K562 (cell line): ENCODE results near the gene TBC1D9. TPM values are rescaled to one million over a fixed set of nuclear protein-coding genes. Genes with fewer than 3 reads are reported as not detected.

Experiments
- ATAC-seq: fragments of 200-7000 bp; cut with Tn5 transposase; 3 replicates; pipeline ENCODE4 v1.9.1; 2020; ENCODE audit warnings: moderate library complexity
- BruUV-seq: library from RNA; stranded (reverse); fragments of 400-500 nt; replicated peaks from 2 replicates; lab custom pipeline; 2021; lab: Mats Ljungman, UMichigan
- CTCF ChIA-PET: fragments of 300-600 bp; formaldehyde crosslinking; extraction: SDS; loops from one replicate; lab custom pipeline; 2021; ENCODE audit warnings: low intra/inter-chr PET ratio; lab: Yijun Ruan, JAX
- POLR2A ChIA-PET: fragments of 300-600, 350-650 bp; sonication (Branson Sonifier 250); formaldehyde crosslinking; extraction: SDS; loops from one replicate; lab custom pipeline; 2021; ENCODE audit warnings: antibody characterized with exemption, inconsistent platforms; lab: Yijun Ruan, JAX
- DNase-seq, 4 experiments: peaks; one replicate each; pipeline versions ENCODE4 v3.0.0 to v3.0.0-alpha.2; 2011 to 2018; ENCODE audit warnings: low spot score in 3 of 4, mixed read lengths in 3 of 4; ENCODE audit errors: extremely low read depth in 1 of 4
- FAIRE-seq: peaks from 2 replicates; lab custom pipeline; 2011; peaks lifted over from hg19 to GRCh38; lab: Jason Lieb, UNC
- H2AFZ ChIP-seq: 2 replicates; pipeline ENCODE4 v1.6.0; 2011; ENCODE audit warnings: low read depth, low read length, control low read depth, inconsistent platforms
- H3K27ac ChIP-seq: fragments of 200-600 bp; 3 replicates; pipeline ENCODE4 v1.8.0; 2011; ENCODE audit warnings: low read depth, mild to moderate bottlenecking, control low read depth, inconsistent platforms, low read length, moderate library complexity, mixed read lengths; ENCODE audit errors: extremely low read depth
- H3K27me3 ChIP-seq, 2 experiments: fragments of 300-600 bp in 1 of 2; 2 replicates in 1 of 2; 3 replicates in 1 of 2; pipeline versions ENCODE4 v1.6.0 to v1.8.0; 2011; ENCODE audit warnings: inconsistent platforms in 2 of 2, low read length in 2 of 2, mild to moderate bottlenecking in 1 of 2, mixed read lengths in 1 of 2, moderate library complexity in 1 of 2; ENCODE audit not compliant: control insufficient read depth in 2 of 2, insufficient read depth in 2 of 2
- H3K36me3 ChIP-seq: fragments of 300-600 bp; 3 replicates; pipeline ENCODE4 v1.8.0; 2011; ENCODE audit warnings: mild to moderate bottlenecking, low read length, inconsistent platforms; ENCODE audit not compliant: control insufficient read depth, insufficient read depth
- H3K4me1 ChIP-seq, 2 experiments: fragments of 200-600 bp in 1 of 2; replicated peaks in 1 of 2; 2 replicates in 1 of 2; 3 replicates in 1 of 2; pipeline versions ENCODE4 v1.5.1 to v1.8.0; 2011; ENCODE audit warnings: inconsistent platforms in 2 of 2, low read length in 2 of 2, mild to moderate bottlenecking in 1 of 2, mixed read lengths in 1 of 2, moderate library complexity in 1 of 2; ENCODE audit not compliant: control insufficient read depth in 2 of 2, insufficient read depth in 2 of 2
- H3K4me2 ChIP-seq: 2 replicates; pipeline ENCODE4 v1.6.1; 2011; ENCODE audit warnings: low read length, control low read depth, inconsistent platforms, mixed read lengths; ENCODE audit not compliant: insufficient read depth
- H3K4me3 ChIP-seq: fragments of 200-600 bp; sonication (generic), shearing (Covaris generic); 2 replicates; pipeline ENCODE4 v1.5.1; 2016; ENCODE audit warnings: control low read depth, inconsistent platforms
- H3K79me2 ChIP-seq: fragments of 200-600 bp; 3 replicates; pipeline ENCODE4 v1.8.0; 2011; ENCODE audit warnings: low read length, inconsistent platforms; ENCODE audit not compliant: control insufficient read depth, insufficient read depth
- H3K9ac ChIP-seq, 2 experiments: 2 replicates each; pipeline versions ENCODE4 v1.6.0 to v1.6.1; 2011; ENCODE audit warnings: low read depth in 2 of 2, low read length in 2 of 2, control low read depth in 1 of 2, inconsistent platforms in 1 of 2, mild to moderate bottlenecking in 1 of 2, mixed read lengths in 1 of 2; ENCODE audit not compliant: insufficient read depth in 1 of 2
- H3K9me1 ChIP-seq: one replicate; pipeline ENCODE4 v1.6.0; 2011; ENCODE audit warnings: inconsistent platforms, mild to moderate bottlenecking, low read length, moderate library complexity; ENCODE audit not compliant: control insufficient read depth, insufficient read depth
- H3K9me3 ChIP-seq: replicated peaks from 2 replicates; pipeline ENCODE4 v1.5.1; 2011; ENCODE audit warnings: low read depth, low read length, inconsistent platforms; ENCODE audit not compliant: control insufficient read depth, insufficient read depth
- H4K20me1 ChIP-seq: replicated peaks from 2 replicates; pipeline ENCODE4 v1.6.1; 2011; ENCODE audit warnings: low read length, inconsistent platforms, mixed read lengths; ENCODE audit not compliant: control insufficient read depth, insufficient read depth
- CAMTA2 ChIP-seq: fragments of 250-450 bp; sonication (Bioruptor Pico); conservative IDR thresholded peaks from 2 replicates; pipeline ENCODE4 v1.5.1; 2022
- CHCHD3 ChIP-seq: fragments of 250-450 bp; sonication (Bioruptor Pico); IDR thresholded peaks from 2 replicates; pipeline ENCODE4 v2.1.2; 2022; ENCODE audit warnings: mild to moderate bottlenecking
- MTF1 ChIP-seq: fragments of 250-450 bp; sonication (Bioruptor Pico); IDR thresholded peaks from 2 replicates; pipeline ENCODE4 v1.9.0; 2021; ENCODE audit warnings: moderate library complexity, mild to moderate bottlenecking, inconsistent platforms, borderline replicate concordance
- POLR3G ChIP-seq: IDR thresholded peaks from 2 replicates; pipeline ENCODE4 v1.6.1; 2011; ENCODE audit not compliant: insufficient read length, insufficient replicate concordance; ENCODE audit errors: extremely low read depth
- RFX5 ChIP-seq: IDR thresholded peaks from 2 replicates; pipeline ENCODE4 v1.6.1; 2011; ENCODE audit warnings: low read depth, mild to moderate bottlenecking, improper control_type of control experiment, low read length
- SMARCA5 ChIP-seq: fragments of 450-650 bp; IDR thresholded peaks from 2 replicates; pipeline ENCODE4 v1.6.1; 2016
- TAF9B ChIP-seq: fragments of 450-650 bp; IDR thresholded peaks from 2 replicates; pipeline ENCODE4 v1.6.1; 2018; ENCODE audit warnings: mild to moderate bottlenecking; ENCODE audit not compliant: partially characterized antibody
- XRCC5 ChIP-seq: fragments of 200-400 bp; formaldehyde crosslinking; IDR thresholded peaks from 2 replicates; pipeline ENCODE4 v1.6.1; 2017; ENCODE audit warnings: low read depth, mild to moderate bottlenecking, low read length
- ZBTB17 ChIP-seq: fragments of 450-650 bp; formaldehyde crosslinking; IDR thresholded peaks from 2 replicates; pipeline ENCODE4 v1.4.0; 2020; ENCODE audit warnings: mild to moderate bottlenecking
- ZC3H8 ChIP-seq: fragments of 450-650 bp; IDR thresholded peaks from 2 replicates; pipeline ENCODE4 v1.6.1; 2017
- ZKSCAN3 ChIP-seq: fragments of 250-450 bp; sonication (Bioruptor Pico); IDR thresholded peaks from 2 replicates; pipeline ENCODE4 v1.4.0; 2020
- ZNF175 ChIP-seq: fragments of 200-800 bp; sonication (Bioruptor generic); IDR thresholded peaks from 2 replicates; pipeline ENCODE4 v1.6.1; 2016; ENCODE audit warnings: low read depth, mild to moderate bottlenecking, missing genetic modification characterization, missing compliant biosample characterization
- ZNF23 ChIP-seq: fragments of 250-450 bp; sonication (Bioruptor Pico); IDR thresholded peaks from 2 replicates; pipeline ENCODE4 v1.4.0; 2020; ENCODE audit warnings: mild to moderate bottlenecking
- ZNF3 ChIP-seq: fragments of 250-450 bp; sonication (Bioruptor Pico); IDR thresholded peaks from 2 replicates; pipeline ENCODE4 v1.5.0; 2021; ENCODE audit warnings: mild to moderate bottlenecking, moderate library complexity
- WGBS: fragments of 100-300 bp; shearing (Covaris generic); methylation state at CpG from one replicate; pipeline ENCODE4 v1.1.6; 2016; ENCODE audit warnings: low coverage, mixed read lengths; ENCODE audit not compliant: insufficient coverage; ENCODE audit errors: missing lambda C conversion rate; 5-methylcytosine and 5-hydroxymethylcytosine counted together
- in situ Hi-C: fragments of 300-500 bp; cut with MboI; formaldehyde crosslinking; loops from 4 replicates; pipeline ENCODE4 v1.15.0; 2018; ENCODE audit warnings: inconsistent platforms, mixed read lengths
- intact Hi-C: fragments of 100-400 bp; cut with micrococcal nuclease; formaldehyde crosslinking; loops from 2 replicates; pipeline ENCODE4 v1.14.2; 2022
- polyA plus RNA-seq, 8 experiments: library from polyadenylated mRNA; depleted of rRNA in 4 of 8; stranded (reverse) in 5 of 8; unstranded in 3 of 8; fragments of >200 nt; fragmentation: Nextera tagmentation in 2 of 8; fragmentation: Illumina TruSeq in 1 of 8; extraction: Ambion mirVana in 2 of 8; extraction: Trizol in 1 of 8; gene quantifications; 2 replicates each; pipeline versions ENCODE4 v1.2.1 to v1.2.3, GENCODE V29; 2011 to 2014; ENCODE audit warnings: inconsistent platforms in 1 of 8, missing spikeins in 1 of 8
- total RNA-seq, 7 experiments: library from RNA; depleted of rRNA in 6 of 7; stranded (reverse); fragments of >200 nt in 6 of 7; fragmentation: Illumina TruSeq in 2 of 7; extraction: Trizol in 2 of 7; gene quantifications; 2 replicates each; pipeline versions ENCODE4 v1.2.1 to v1.2.3, GENCODE V29; 2011 to 2021; ENCODE audit warnings: low replicate concordance in 1 of 7
- TF ChIP-seq, protein P1 (sequence below): fragments of 250-450 bp; sonication (Bioruptor Pico); IDR thresholded peaks from 2 replicates; pipeline ENCODE4 v1.5.0; 2021; ENCODE audit warnings: mild to moderate bottlenecking, borderline replicate concordance
- TF ChIP-seq, protein P2 (sequence below): fragments of 250-450 bp; sonication (Bioruptor Pico); IDR thresholded peaks from 2 replicates; pipeline ENCODE4 v1.4.0; 2020

Gene TBC1D9
- total and polyA plus RNA-seq, 9 of the 15 experiments (the other 6 are each of a cell fraction or from before 2014, with no cell fraction given), result 0.13 TPM; not detected in 8

GRCh38 chr4:140612357-140612756, 143.8 kb downstream of the TBC1D9 start:
- WGBS, result 0% methylated on average over 1 of the region's 1 CpG
- Histone ChIP-seq H3K36me3 (no peaks in the 10 kb centered on the region), H3K4me3 (no peak overlapping the region), H2AFZ (no peak overlapping the region), H3K27me3 (peaks cover 1 to 4% of the 10 kb centered on the region in 2 experiments; a peak in 4 of 5 replicates), H3K79me2 (no peaks in the 10 kb centered on the region), H4K20me1 (no peaks in the 10 kb centered on the region), H3K9me3 (no peaks in the 10 kb centered on the region), H3K4me2 (no peak overlapping the region), H3K9me1 (no peaks in the 10 kb centered on the region), H3K27ac (no peak overlapping the region), H3K9ac (no peak overlapping the region), H3K4me1 (no peaks in the 10 kb centered on the region)
- ATAC-seq (no peak), DNase-seq (no peak), FAIRE-seq (no peak)
- ChIA-PET CTCF (interaction anchor here (0.6 kb wide), 1 partner anchor 535 kb away, joined by 3 read pairs; no protein-coding TSS in a partner anchor), POLR2A (no interaction called here)
- in situ Hi-C loops, result no loop called here
- intact Hi-C loops, result loop anchor here (5.0 kb wide), 1 partner anchor 90 kb away; the partner anchor contains the start of gene ELMOD2
- TF ChIP-seq ZBTB17 (CRISPR knock-in tag) (no peak), XRCC5 (no peak), CAMTA2 (CRISPR knock-in tag) (no peak), CHCHD3 (CRISPR knock-in tag) (no peak), TAF9B (no peak), POLR3G (no peak), ZNF3 (CRISPR knock-in tag) (no peak), SMARCA5 (no peak), ZNF175 (CRISPR knock-in tag) (no peak), RFX5 (no peak), MTF1 (CRISPR knock-in tag) (no peak), ZC3H8 (no peak), ZNF23 (CRISPR knock-in tag) (no peak), ZKSCAN3 (no peak)
- TF ChIP-seq, protein P1, sequence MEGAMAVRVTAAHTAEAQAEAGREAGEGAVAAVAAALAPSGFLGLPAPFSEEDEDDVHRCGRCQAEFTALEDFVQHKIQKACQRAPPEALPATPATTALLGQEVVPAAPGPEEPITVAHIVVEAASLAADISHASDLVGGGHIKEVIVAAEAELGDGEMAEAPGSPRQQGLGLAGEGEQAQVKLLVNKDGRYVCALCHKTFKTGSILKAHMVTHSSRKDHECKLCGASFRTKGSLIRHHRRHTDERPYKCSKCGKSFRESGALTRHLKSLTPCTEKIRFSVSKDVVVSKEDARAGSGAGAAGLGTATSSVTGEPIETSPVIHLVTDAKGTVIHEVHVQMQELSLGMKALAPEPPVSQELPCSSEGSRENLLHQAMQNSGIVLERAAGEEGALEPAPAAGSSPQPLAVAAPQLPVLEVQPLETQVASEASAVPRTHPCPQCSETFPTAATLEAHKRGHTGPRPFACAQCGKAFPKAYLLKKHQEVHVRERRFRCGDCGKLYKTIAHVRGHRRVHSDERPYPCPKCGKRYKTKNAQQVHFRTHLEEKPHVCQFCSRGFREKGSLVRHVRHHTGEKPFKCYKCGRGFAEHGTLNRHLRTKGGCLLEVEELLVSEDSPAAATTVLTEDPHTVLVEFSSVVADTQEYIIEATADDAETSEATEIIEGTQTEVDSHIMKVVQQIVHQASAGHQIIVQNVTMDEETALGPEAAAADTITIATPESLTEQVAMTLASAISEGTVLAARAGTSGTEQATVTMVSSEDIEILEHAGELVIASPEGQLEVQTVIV, result no peak
- TF ChIP-seq, protein P2, sequence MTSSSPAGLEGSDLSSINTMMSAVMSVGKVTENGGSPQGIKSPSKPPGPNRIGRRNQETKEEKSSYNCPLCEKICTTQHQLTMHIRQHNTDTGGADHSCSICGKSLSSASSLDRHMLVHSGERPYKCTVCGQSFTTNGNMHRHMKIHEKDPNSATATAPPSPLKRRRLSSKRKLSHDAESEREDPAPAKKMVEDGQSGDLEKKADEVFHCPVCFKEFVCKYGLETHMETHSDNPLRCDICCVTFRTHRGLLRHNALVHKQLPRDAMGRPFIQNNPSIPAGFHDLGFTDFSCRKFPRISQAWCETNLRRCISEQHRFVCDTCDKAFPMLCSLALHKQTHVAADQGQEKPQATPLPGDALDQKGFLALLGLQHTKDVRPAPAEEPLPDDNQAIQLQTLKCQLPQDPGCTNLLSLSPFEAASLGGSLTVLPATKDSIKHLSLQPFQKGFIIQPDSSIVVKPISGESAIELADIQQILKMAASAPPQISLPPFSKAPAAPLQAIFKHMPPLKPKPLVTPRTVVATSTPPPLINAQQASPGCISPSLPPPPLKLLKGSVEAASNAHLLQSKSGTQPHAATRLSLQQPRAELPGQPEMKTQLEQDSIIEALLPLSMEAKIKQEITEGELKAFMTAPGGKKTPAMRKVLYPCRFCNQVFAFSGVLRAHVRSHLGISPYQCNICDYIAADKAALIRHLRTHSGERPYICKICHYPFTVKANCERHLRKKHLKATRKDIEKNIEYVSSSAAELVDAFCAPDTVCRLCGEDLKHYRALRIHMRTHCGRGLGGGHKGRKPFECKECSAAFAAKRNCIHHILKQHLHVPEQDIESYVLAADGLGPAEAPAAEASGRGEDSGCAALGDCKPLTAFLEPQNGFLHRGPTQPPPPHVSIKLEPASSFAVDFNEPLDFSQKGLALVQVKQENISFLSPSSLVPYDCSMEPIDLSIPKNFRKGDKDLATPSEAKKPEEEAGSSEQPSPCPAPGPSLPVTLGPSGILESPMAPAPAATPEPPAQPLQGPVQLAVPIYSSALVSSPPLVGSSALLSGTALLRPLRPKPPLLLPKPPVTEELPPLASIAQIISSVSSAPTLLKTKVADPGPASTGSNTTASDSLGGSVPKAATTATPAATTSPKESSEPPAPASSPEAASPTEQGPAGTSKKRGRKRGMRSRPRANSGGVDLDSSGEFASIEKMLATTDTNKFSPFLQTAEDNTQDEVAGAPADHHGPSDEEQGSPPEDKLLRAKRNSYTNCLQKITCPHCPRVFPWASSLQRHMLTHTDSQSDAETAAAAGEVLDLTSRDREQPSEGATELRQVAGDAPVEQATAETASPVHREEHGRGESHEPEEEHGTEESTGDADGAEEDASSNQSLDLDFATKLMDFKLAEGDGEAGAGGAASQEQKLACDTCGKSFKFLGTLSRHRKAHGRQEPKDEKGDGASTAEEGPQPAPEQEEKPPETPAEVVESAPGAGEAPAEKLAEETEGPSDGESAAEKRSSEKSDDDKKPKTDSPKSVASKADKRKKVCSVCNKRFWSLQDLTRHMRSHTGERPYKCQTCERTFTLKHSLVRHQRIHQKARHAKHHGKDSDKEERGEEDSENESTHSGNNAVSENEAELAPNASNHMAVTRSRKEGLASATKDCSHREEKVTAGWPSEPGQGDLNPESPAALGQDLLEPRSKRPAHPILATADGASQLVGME, result no peak
- BruUV-seq, result no TSS peak
